SK-N-SH treated with all-trans-retinoic acid at 6 μM for 48 hours (cell line): ENCODE measurements around the gene SLC10A2.

ENCODE experiments used
- ATAC-seq: fragments of 200-7000 bp; cut with Tn5 transposase; 3 replicates; pipeline ENCODE4 v1.9.1; 2020; ENCODE audit warnings: mild to moderate bottlenecking, moderate library complexity
- ARNTL ChIP-seq: fragments of 450-650 bp; formaldehyde crosslinking; IDR thresholded peaks from 2 replicates; pipeline ENCODE4 v1.5.0; 2020; ENCODE audit warnings: low read depth, mild to moderate bottlenecking, moderate library complexity, borderline replicate concordance
- BACH2 ChIP-seq: fragments of 250-450 bp; sonication (Bioruptor Pico); IDR thresholded peaks from 2 replicates; pipeline ENCODE4 v1.9.0; 2021; ENCODE audit warnings: mild to moderate bottlenecking, borderline replicate concordance
- CREB5 ChIP-seq: fragments of 250-450 bp; sonication (Bioruptor Pico); IDR thresholded peaks from 2 replicates; pipeline ENCODE4 v1.5.1; 2020; ENCODE audit warnings: low read depth, mild to moderate bottlenecking, moderate library complexity
- CSDC2 ChIP-seq: fragments of 250-450 bp; sonication (Bioruptor Pico); IDR thresholded peaks from 2 replicates; pipeline ENCODE4 v1.5.0; 2020; ENCODE audit warnings: mild to moderate bottlenecking, moderate library complexity
- CSRNP3 ChIP-seq: fragments of 250-450 bp; sonication (Bioruptor Pico); IDR thresholded peaks from 2 replicates; pipeline ENCODE4 v1.5.1; 2021; ENCODE audit warnings: mild to moderate bottlenecking, moderate library complexity
- ESRRG ChIP-seq: fragments of 250-450 bp; sonication (Bioruptor Pico); IDR thresholded peaks from 2 replicates; pipeline ENCODE4 v1.6.1; 2021; ENCODE audit warnings: mild to moderate bottlenecking
- GLIS3 ChIP-seq: fragments of 250-450 bp; sonication (Bioruptor Pico); IDR thresholded peaks from 2 replicates; pipeline ENCODE4 v1.5.0; 2020; ENCODE audit warnings: mild to moderate bottlenecking, moderate library complexity
- ISL1 ChIP-seq: fragments of 250-450 bp; sonication (Bioruptor Pico); IDR thresholded peaks from 2 replicates; pipeline ENCODE4 v2.1.2; 2022; ENCODE audit warnings: mild to moderate bottlenecking, moderate library complexity
- OSR1 ChIP-seq: fragments of 250-450 bp; sonication (Bioruptor Pico); IDR thresholded peaks from 2 replicates; pipeline ENCODE4 v1.8.0; 2022; ENCODE audit warnings: moderate library complexity, mild to moderate bottlenecking, inconsistent platforms
- PATZ1 ChIP-seq: fragments of 250-450 bp; sonication (Bioruptor Pico); IDR thresholded peaks from 2 replicates; pipeline ENCODE4 v1.8.0; 2020; ENCODE audit warnings: mild to moderate bottlenecking, moderate library complexity, borderline replicate concordance
- POU6F1 ChIP-seq: fragments of 250-450 bp; sonication (Bioruptor Pico); IDR thresholded peaks from 2 replicates; pipeline ENCODE4 v1.8.0; 2021; ENCODE audit warnings: low read depth, mild to moderate bottlenecking, moderate library complexity, borderline replicate concordance
- PPARA ChIP-seq: fragments of 250-450 bp; sonication (Bioruptor Pico); IDR thresholded peaks from 2 replicates; pipeline ENCODE4 v1.5.0; 2020; ENCODE audit warnings: mild to moderate bottlenecking, borderline replicate concordance
- RARB ChIP-seq: fragments of 250-450 bp; sonication (Bioruptor Pico); IDR thresholded peaks from 2 replicates; pipeline ENCODE4 v1.8.0; 2021; ENCODE audit warnings: mild to moderate bottlenecking, moderate library complexity
- SNAI2 ChIP-seq: fragments of 250-450 bp; sonication (Bioruptor Pico); IDR thresholded peaks from 2 replicates; pipeline ENCODE4 v1.5.0; 2020; ENCODE audit warnings: mild to moderate bottlenecking, moderate library complexity
- TCF4 ChIP-seq: fragments of 250-450 bp; sonication (Bioruptor Pico); IDR thresholded peaks from 2 replicates; pipeline ENCODE4 v1.8.0; 2021; ENCODE audit warnings: mild to moderate bottlenecking, moderate library complexity, borderline replicate concordance
- TSHZ2 ChIP-seq: fragments of 250-450 bp; sonication (Bioruptor Pico); IDR thresholded peaks from 2 replicates; pipeline ENCODE4 v1.5.0; 2020; ENCODE audit warnings: mild to moderate bottlenecking, moderate library complexity
- ZC3H10 ChIP-seq: fragments of 250-450 bp; sonication (Bioruptor Pico); IDR thresholded peaks from 2 replicates; pipeline ENCODE4 v1.5.1; 2021; ENCODE audit warnings: mild to moderate bottlenecking, moderate library complexity
- ZFP3 ChIP-seq: fragments of 250-450 bp; sonication (Bioruptor Pico); IDR thresholded peaks from 2 replicates; pipeline ENCODE4 v1.5.0; 2020; ENCODE audit warnings: mild to moderate bottlenecking, moderate library complexity
- ZFP30 ChIP-seq: fragments of 450-650 bp; formaldehyde crosslinking; IDR thresholded peaks from 2 replicates; pipeline ENCODE4 v1.5.0; 2022; ENCODE audit warnings: mild to moderate bottlenecking, moderate library complexity
- ZNF565 ChIP-seq: fragments of 450-650 bp; formaldehyde crosslinking; conservative IDR thresholded peaks from 2 replicates; pipeline ENCODE4 v1.5.0; 2020; ENCODE audit warnings: low read depth, mild to moderate bottlenecking, moderate library complexity
- ZNF70 ChIP-seq: fragments of 450-650 bp; formaldehyde crosslinking; IDR thresholded peaks from 2 replicates; pipeline ENCODE4 v1.5.0; 2020; ENCODE audit warnings: mild to moderate bottlenecking, moderate library complexity
- ZNF8 ChIP-seq: fragments of 450-650 bp; formaldehyde crosslinking; IDR thresholded peaks from 2 replicates; pipeline ENCODE4 v1.5.0; 2020; ENCODE audit warnings: mild to moderate bottlenecking, moderate library complexity

Gene SLC10A2

GRCh38 chr13:103087275-103087674 is 21.1 kb upstream of the SLC10A2 start:
- no peak for ATAC-seq
- TF ChIP-seq ZNF8 (CRISPR knock-in tag) = no peak
- no peak for TF ChIP-seq POU6F1
- no peak for TF ChIP-seq ARNTL (CRISPR knock-in tag)
- TF ChIP-seq PPARA = no peak
- TF ChIP-seq TSHZ2 (CRISPR knock-in tag) = no peak
- no peak for TF ChIP-seq ZFP3 (CRISPR knock-in tag)
- TF ChIP-seq SNAI2 = no peak
- no peak for TF ChIP-seq CREB5 (CRISPR knock-in tag)
- no peak for TF ChIP-seq TCF4 (CRISPR knock-in tag)
- TF ChIP-seq ZFP30 (CRISPR knock-in tag) = no peak
- TF ChIP-seq ISL1 (CRISPR knock-in tag) = no peak
- TF ChIP-seq ZC3H10 (CRISPR knock-in tag) = no peak
- no peak for TF ChIP-seq GLIS3 (CRISPR knock-in tag)
- no peak for TF ChIP-seq ZNF70 (CRISPR knock-in tag)
- TF ChIP-seq ESRRG (CRISPR knock-in tag) = no peak
- TF ChIP-seq ZNF565 (CRISPR knock-in tag) = no peak
- no peak for TF ChIP-seq CSDC2 (CRISPR knock-in tag)
- no peak for TF ChIP-seq OSR1 (CRISPR knock-in tag)
- TF ChIP-seq, all 23 proteins: peak for 0

- ATAC-seq = no peak
- TF ChIP-seq ARNTL (CRISPR knock-in tag) = no peak
- no peak for TF ChIP-seq ZFP30 (CRISPR knock-in tag)
- TF ChIP-seq BACH2 (CRISPR knock-in tag) = no peak
- no peak for TF ChIP-seq ZFP3 (CRISPR knock-in tag)
- no peak for TF ChIP-seq POU6F1
- TF ChIP-seq SNAI2 = no peak
- no peak for TF ChIP-seq ZNF8 (CRISPR knock-in tag)
- TF ChIP-seq CSRNP3 (CRISPR knock-in tag) = no peak
- TF ChIP-seq GLIS3 (CRISPR knock-in tag) = no peak
- no peak for TF ChIP-seq RARB
Observed at GRCh38 chr13:103081435-103081834, 15.2 kb upstream of the SLC10A2 start.

GRCh38 chr13:103078158-103078557 is 11.9 kb upstream of the SLC10A2 start:
- TF ChIP-seq GLIS3 (CRISPR knock-in tag) = no peak

GRCh38 chr13:103068836-103069235 is 2.6 kb upstream of the SLC10A2 start:
- ATAC-seq = no peak
- TF ChIP-seq SNAI2 (no peak), ARNTL (CRISPR knock-in tag) (no peak), BACH2 (CRISPR knock-in tag) (no peak), TCF4 (CRISPR knock-in tag) (no peak), CSDC2 (CRISPR knock-in tag) (no peak), POU6F1 (no peak), RARB (no peak), ZC3H10 (CRISPR knock-in tag) (no peak), ZFP3 (CRISPR knock-in tag) (no peak), PATZ1 (CRISPR knock-in tag) (no peak)
- TF ChIP-seq, all 23 proteins: peak for 0

More at GRCh38 chr13:103078158-103078557, 11.9 kb upstream of the SLC10A2 start:
- no peak for ATAC-seq
